Mucosa of gallbladder (tissue), 1 donor: ENCODE measurements around the gene ANKIB1. TPM values are rescaled to one million over a fixed set of nuclear protein-coding genes. Genes with fewer than 3 reads are reported as not detected.
A peak's percentile ranks its signal among the peaks of the same experiment; 100 is the strongest.
"Not testable (repeated sequence)": the region's sequence is repeated elsewhere in the genome, so short reads cannot be mapped to it uniquely, and the experiment has no call there.

Experiments used
- DNase-seq: peaks from one replicate; pipeline ENCODE4 v3.0.0-alpha.2; 2020; ENCODE audit warnings: low spot score
- total RNA-seq: library from RNA; stranded (reverse); gene quantifications from one replicate; pipeline ENCODE4 v1.2.1, GENCODE V29; 2021
- donor health status: DM: no; HTN: no; CAD: no.

ANKIB1 gene, protein sequence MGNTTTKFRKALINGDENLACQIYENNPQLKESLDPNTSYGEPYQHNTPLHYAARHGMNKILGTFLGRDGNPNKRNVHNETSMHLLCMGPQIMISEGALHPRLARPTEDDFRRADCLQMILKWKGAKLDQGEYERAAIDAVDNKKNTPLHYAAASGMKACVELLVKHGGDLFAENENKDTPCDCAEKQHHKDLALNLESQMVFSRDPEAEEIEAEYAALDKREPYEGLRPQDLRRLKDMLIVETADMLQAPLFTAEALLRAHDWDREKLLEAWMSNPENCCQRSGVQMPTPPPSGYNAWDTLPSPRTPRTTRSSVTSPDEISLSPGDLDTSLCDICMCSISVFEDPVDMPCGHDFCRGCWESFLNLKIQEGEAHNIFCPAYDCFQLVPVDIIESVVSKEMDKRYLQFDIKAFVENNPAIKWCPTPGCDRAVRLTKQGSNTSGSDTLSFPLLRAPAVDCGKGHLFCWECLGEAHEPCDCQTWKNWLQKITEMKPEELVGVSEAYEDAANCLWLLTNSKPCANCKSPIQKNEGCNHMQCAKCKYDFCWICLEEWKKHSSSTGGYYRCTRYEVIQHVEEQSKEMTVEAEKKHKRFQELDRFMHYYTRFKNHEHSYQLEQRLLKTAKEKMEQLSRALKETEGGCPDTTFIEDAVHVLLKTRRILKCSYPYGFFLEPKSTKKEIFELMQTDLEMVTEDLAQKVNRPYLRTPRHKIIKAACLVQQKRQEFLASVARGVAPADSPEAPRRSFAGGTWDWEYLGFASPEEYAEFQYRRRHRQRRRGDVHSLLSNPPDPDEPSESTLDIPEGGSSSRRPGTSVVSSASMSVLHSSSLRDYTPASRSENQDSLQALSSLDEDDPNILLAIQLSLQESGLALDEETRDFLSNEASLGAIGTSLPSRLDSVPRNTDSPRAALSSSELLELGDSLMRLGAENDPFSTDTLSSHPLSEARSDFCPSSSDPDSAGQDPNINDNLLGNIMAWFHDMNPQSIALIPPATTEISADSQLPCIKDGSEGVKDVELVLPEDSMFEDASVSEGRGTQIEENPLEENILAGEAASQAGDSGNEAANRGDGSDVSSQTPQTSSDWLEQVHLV
- 55.9 TPM for total RNA-seq

DNA sequence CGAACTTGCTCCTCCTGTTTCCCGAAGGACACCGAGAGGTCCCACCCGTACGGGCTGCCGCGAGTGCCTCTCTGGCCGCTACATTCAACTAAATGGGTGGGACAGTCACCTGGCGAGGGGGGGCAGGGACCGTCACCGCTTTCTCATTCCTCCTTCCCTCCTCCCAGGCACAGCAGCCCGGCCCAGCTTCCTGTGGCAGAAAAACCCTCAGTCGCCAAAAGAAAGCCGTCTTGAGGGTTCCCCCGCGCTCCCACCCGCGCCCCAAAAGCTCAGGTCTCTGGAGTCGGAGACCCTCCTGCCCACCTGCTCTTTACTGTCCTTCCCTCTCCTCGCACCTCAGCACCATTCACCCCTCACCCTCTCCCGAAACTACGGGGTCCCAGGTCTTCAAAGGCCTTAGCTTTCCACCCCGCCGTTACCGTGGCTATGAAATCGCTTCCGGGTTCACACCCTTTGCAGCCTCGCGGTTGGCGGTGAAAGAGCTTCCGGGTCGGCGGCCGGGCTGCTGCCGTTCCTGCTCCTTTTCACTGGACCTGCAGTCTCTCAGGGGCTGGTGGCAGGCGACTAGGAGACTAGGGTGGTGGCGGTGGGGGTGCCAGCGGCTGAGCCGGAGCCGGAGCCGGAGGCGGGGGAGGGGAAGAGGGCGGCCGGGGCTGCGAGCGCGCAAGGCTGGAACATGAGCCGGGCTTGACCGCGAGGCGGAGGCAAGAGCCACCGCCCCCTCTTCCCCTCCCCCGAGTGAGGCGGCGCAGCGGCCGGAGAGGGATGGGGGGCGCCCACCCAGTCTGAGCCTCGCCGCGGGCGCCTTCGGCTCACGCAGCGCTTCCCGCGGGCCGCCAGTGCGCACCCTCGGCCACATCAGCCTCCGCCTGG, at the start of gene ANKIB1, which contains the start of gene KRIT1:
TSS of gene ANKIB1 (plus strand) at position 488 of the 873 bp plus-strand sequence. CDS start 49,005 bp downstream, outside the sequence.
TSS of gene KRIT1 (minus strand) at position 428 of the 873 bp plus-strand sequence. CDS start 3,779 bp downstream, outside the sequence.
- peak; percentile 84 for DNase-seq

DNA sequence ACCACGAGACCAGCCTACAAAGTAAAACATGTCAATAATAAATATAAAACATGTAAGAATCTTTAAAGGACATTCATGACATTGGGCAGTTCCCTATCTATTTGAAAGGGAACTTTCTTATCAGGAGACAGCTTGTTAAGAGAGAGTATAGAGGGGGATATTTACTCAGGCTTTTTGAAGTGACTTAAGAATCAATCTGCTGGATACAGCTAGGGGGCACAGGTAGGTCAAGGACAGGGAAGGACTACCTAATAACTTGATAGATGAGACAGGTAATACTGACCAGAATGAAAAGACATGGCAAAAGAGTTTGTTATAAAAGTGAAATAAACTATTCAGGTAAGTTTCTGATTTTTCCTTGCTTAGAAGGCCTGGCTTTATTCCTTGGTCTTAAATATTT, 45.0 kb upstream of the ANKIB1 start:
- no peak for DNase-seq

DNA sequence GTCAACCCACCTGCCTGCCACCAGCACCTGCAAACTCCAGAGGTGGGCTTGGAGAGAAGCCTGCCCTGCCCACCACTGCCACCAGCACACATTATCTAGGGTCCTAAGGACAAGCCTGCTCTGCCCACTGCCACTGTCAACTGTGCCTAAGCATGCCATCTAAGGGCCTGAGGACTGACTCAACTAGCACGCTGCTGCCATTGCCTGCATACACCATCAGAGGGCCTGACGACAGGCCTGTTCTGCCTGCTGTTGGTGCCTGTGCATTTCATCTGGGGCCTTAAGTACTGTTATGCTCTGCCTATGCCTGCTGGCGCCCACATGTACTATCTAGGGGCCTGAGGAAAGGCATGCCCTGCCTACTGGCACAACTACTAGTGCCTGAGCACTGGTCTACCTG, 39.8 kb upstream of the ANKIB1 start:
- DNase-seq: no peak

DNA sequence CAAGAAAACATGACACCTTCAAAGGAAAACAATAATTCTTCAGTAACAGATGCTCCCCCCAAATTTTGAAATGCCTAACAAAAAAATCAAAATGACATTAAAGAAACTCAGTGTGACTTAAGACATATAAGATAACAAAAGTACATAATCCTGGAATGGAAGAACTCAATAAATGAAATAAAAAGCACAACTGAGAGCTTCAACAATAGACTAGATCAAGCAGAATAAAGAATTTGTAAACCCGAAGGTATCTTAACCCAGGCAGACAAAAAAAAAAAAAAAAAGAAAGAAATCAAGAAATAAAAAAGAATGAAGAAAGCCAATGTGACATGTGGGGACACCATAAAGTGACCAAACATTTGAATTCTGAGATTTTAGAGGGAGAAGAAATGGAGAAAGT, 39.1 kb upstream of the ANKIB1 start:
- DNase-seq: no peak

DNA sequence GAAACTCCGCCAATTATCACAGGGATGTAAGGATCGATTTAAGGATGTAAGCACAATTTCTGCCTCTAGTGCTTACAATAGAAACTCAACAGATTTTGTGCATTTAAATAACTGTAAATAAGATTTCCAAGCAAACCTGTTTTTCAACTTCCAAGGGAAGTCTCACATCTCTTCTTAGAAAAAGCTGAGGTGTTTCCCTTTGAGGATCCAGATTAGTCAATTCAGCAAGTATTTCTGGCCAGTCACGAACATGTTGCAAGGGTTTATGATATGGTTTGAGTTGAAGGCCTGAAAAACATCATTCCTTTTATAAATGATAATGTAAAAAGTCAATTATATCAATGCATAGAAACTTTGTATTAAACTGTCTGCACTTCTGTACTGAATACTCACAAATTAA, 24.0 kb upstream of the ANKIB1 start:
- no peak for DNase-seq

DNA sequence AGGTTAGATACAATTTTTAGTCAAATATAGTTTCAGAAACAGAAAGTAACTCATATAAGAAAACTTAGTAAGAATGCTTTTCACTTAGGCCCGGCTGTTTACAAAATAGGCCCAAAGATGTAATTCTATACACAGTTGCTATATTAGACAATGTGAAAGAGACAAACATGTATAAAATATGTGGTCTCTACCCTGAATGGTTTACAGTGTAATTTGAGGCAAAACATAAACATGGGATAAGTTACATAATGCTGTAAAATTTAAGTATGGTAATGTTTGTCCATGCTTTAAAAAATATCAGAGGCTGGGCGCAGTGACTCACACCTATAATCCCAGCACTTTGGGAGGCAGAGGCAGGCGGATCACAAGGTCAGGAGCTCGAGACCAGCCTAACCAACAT, 18.8 kb upstream of the ANKIB1 start:
- DNase-seq: no peak

DNA sequence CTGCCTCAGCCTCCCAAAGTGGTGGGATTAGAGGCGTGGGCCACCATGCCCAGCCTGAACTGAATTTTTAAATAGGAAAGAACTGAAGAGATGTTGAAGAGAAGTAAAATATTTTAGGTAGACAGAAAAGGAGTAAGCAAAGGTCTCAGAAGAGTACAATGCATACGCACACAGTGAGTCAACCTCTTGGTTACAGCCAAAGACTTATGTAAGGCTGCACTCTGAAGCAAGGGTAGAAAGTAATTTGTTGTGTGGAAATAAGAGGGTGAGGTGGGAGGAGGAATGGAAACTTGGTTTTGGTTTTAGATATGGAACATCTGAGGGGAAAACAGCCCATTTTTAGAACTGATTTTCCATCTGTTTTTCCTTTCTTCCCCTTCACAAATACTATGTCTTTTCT, 17.7 kb upstream of the ANKIB1 start:
- no peak for DNase-seq

DNA sequence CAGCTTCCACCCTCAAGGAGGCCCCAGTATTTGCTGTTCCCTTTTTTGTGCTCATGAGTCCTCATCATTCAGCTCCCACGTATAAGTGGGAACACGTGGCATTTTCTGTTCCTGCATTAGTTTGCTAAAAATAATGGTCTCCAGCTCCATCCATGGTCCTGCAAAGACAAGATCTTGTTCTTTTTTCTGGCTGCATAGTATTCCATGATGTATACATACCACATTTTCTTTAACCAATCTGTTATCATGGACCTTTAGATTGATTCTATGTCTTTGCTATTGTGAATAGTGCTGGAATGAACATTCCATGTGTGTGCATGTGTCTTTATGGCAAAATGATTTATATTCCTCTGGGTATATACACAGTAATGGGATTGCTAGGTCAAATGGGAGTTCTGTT, 17.0 kb upstream of the ANKIB1 start:
- DNase-seq: no peak

DNA sequence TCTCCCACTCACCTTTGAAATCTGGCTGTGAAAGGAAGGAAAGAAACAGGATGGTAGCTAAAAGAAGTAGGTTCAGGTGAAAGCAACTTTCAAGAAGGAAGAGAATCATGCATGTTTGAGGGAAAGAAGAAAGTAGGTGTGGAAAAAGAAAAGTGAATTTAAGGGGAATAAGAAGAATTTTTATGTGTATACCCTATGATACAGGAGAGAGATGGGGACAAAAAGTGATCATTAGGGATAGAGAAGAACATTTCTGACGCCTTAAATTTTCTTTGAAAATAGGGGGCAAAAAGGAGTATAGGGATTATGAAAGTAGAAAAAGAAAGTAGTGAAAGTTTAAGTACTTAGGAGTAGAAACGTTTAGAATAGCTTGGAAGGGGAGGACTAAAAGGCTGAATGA, 15.2 kb upstream of the ANKIB1 start:
- DNase-seq: no peak

DNA sequence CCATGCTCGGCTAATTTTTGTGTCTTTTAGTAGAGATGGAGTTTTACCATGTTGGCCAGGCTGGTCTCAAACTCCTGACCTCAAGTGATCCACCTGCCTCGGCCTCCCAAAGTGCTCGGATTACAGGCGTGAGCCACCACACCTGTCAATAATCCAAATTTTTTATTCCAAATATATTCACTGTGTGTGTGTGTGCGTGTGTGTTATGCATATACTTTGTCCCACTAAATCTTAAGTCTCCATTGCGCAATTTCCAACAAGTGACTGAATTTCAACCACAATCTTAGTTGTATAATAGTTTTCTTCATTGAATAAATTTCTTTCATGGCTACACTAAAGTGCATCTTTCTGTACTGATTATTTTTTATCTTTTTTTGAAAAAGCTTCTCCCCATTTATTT, 2.8 kb upstream of the ANKIB1 start:
- DNase-seq: no peak

DNA sequence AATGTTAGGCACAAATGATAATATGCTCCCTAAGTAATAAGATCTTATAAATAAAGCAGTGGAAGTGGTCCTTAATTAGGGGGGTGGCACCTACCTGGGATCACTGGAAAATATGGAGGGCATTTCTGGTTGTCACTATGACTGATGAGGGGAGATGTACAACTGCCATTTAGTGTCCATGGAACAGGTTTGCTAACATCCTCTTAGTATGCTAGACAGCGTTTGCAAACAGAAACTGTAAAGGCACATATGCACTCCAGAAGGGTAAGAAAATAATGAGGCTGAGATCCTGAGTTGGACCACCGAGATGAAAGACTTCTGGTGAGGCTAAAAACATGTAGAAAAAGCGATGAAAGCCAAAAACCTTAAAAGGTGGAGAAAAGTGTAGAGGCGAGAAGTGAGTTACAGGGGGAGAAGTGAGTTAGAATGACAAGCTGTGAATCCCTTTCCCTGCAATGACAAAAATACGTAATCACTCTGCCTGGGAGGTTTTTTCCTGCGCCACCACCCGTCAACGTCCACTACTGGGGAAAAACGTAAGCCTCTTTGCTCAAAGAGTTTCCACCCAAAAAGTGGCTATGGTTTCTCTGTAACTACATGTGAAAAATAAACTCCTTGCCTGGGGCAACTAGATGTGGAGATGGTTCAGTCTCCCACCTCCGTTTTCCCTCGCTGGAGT, 827 bp upstream of the ANKIB1 start:
- peak; percentile 11 for DNase-seq

DNA sequence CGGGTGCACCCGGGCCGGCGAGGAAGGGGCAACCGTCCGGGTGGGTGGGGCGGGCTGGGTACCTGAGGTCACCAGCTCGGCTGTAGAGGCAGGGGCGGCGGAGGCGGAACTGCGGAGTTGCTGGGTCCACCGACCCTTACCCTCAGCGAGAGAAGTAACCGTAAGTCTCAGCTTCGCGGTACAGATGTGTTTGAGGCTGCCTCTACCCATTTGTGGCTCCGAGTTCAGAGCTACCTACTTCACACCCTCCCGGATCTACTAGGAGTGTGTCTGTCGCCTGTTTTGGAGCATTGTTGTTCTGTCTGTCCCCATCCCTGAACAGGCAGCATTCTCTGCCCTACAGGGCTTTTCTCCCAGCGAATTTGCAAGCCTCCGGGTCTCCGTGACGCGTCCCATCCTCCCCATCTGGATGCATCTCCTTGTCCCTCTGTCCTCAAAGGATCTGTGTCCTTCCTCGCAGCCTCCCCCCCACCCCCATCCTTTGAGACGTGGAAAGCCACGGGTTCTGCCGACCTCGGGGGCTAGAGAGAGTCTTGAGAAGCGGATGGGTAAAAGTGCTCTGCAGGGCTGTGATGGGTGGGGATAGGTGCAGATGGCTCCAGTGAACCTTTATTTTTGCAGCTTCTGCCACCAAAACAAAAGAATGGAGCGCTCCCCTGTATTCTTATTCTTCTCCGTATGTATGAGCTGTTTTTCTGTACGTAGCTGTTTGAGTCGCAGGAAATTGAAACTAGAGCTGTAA, 757 bp downstream of the ANKIB1 start:
- peak; percentile 12 for DNase-seq

DNA sequence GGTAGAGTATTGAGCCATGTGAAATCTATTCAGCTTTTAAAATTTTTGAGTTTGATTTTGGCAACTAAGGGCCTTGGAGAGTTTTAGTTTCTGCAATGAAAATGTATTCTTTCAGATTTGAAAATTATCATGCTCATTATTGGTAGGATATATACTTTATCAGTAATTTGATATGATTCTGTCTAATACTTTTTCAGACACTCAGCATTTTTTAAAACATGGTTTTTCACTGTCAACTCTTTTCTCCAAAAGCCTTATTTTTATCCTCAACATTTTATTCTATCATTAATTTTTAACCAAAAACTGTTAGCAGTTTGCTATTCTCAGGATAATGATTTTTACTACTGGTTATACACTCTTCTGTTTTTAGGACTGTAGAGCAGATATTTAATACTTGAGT, 4.8 kb downstream of the ANKIB1 start:
- DNase-seq: no peak

DNA sequence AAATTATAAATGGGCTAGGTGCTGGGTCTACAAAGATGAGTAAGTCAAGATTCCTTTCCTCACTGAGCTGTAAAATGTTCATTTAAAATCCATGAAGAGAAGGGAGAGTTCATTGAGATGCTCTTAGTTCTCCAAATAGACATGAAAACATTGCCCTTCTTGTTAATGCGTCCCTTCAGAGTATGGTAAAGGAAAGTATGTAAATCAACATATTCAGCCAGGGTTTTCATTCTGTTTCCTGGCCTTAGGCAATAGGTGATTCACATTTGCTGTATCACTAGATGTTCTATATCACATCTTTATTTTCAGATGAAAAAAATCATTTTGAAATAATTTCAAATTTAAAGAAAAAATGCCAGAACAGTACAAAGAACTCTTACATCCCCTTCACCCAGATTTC, 5.4 kb downstream of the ANKIB1 start:
- no peak for DNase-seq

DNA sequence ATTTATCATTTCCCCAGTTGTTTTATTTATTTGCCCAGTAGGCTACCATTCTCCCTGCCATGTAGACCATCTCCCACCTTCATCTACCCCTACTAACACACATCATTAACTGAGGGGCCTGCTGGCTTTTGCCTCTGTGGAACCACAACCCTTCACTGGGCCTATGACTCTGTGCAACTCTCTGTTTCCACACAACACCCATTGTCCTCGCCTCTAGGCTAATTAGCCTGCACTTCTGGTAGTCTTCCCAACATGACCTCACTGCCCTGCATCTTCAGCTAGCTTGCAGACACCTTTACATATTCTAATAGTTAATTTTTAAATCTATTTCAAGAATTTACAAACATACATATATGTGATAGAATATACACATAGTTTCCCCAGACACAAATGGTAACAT, 7.5 kb downstream of the ANKIB1 start:
- no peak for DNase-seq

DNA sequence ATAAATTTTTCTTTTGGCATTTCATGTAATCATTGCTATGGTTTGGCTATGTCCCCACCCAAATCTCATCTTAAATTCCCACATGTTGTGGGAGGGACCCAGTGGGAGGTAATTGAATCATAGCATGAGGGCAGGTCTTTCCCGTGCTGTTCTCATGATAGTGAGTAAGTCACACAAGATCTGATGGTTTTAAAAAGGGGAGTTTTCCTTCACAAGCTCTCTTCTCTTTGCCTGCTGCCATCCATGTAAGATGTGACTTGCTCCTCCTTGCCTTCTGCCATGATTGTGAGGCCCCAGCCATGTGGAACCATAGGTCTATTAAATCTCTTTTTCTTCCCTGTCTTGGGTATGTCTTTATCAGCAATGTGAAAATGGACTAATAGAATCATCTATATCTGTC, 9.0 kb downstream of the ANKIB1 start:
- not testable (repeated sequence) for DNase-seq

DNA sequence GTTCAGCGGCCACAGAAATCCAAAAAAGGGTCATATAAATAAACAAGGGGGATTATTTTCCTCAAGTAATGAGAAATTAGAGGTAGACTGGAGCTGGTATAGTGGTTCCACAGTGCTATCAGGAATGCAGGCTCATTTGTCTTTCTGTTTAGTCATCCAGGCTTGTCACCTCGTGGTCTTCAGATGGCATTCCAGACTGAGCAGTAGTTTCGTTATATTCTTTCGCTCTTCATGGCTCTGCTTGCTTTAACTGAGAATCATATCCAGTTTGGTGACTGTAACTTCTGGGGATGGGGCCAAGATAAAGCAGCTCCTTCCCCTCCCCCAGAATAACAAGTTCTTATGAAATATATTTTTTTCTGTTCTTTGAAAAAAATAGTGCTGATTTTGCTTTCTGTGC, 9.5 kb downstream of the ANKIB1 start:
- DNase-seq: no peak

DNA sequence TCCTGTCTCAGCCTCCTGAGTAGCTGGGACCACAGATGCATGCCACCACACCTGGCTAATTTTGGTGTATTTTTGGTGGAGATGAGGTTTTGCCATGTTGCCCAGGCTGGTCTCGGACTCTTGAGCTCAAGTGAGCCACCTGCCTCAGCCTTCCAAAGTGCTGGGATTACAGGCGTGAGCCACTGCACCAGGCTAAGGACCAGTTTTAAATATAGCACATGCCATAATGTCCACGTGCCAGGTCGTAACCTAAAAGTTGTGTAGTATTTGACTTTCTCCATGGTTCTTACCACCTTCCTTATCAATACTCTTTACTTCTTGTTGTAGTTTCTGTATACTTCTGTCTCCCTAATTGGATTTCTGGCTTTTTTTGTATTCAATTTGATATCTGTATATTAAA, 13.3 kb downstream of the ANKIB1 start:
- DNase-seq: no peak

DNA sequence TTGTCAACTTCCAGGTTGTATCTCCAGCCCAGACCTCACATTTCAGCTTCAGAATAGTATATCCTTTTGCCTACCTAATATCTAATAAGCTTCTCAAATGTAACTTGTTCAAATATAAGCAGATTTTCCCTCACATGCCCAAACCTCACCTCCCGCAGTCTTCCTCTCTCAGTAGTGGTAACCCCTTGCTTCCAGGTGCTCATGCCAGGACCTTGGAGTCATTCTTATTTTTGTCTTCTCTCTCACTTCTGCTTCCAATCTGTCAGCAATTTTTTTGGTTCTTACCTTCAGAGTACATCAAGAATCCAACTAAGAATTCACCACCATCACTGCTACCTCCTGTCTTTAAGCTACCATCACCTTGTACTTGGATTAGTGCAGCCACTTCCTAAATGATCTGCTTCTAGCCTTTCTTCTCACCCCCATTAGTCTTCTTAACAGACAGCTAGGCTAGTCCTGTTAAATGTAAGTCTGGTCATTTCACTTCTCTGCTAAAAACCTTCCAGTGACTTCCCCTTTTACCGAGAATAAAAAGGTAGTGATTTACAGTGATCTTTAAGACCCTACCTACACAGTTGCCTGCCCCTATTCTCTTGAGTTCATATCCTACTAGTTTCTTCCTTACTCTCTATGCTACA, 14.0 kb downstream of the ANKIB1 start:
- DNase-seq: no peak
